Heart left ventricle (tissue), 16 donors: ENCODE data around the gene ABLIM2. TPM values are rescaled to one million over a fixed set of nuclear protein-coding genes. Genes with fewer than 3 reads are reported as not detected.
A peak's percentile ranks its signal among the peaks of the same experiment; 100 is the strongest.

Experiments
- ATAC-seq, 4 donors: fragments of 200-7000 bp; cut with Tn5 transposase; one replicate each; pipeline ENCODE4 v1.9.1; 2020 to 2022; ENCODE audit warnings: moderate library complexity in 4 of 4, mild to moderate bottlenecking in 3 of 4, moderate number of reproducible peaks in 1 of 4
- DNase-seq, 5 donors: peaks; one replicate each; pipeline ENCODE4 v3.0.0-alpha.2; 2020
- H3K27ac ChIP-seq, 12 donors: fragments of 200-600 bp; sonication (generic) in 4 of 12; one replicate each; pipeline versions ENCODE4 v1.5.0 to v1.8.0; 2016 to 2022; ENCODE audit warnings: mild to moderate bottlenecking in 2 of 12
- H3K27me3 ChIP-seq, 9 donors: fragments of 200-600 bp; sonication (generic) in 2 of 9; one replicate each; pipeline versions ENCODE4 v1.5.1 to v1.8.0; 2016 to 2022; ENCODE audit warnings: mild to moderate bottlenecking in 3 of 9
- H3K36me3 ChIP-seq, 9 donors: fragments of 200-600 bp; sonication (generic) in 2 of 9; one replicate each; pipeline versions ENCODE4 v1.5.0 to v1.8.0; 2018 to 2022; ENCODE audit warnings: mild to moderate bottlenecking in 2 of 9
- H3K4me1 ChIP-seq, 12 donors: fragments of 200-600 bp; sonication (generic) in 4 of 12; one replicate each; pipeline versions ENCODE4 v1.5.0 to v1.8.0; 2016 to 2022; ENCODE audit warnings: mild to moderate bottlenecking in 3 of 12
- H3K4me3 ChIP-seq, 12 donors: fragments of 200-600 bp; sonication (generic) in 4 of 12; one replicate each; pipeline versions ENCODE4 v1.5.0 to v1.8.0; 2017 to 2022; ENCODE audit warnings: mild to moderate bottlenecking in 9 of 12, moderate library complexity in 4 of 12
- H3K9me3 ChIP-seq, 12 donors: fragments of 200-600 bp; sonication (generic) in 4 of 12; one replicate each; pipeline versions ENCODE4 v1.5.0 to v1.8.0; 2016 to 2022; ENCODE audit warnings: mild to moderate bottlenecking in 1 of 12
- CTCF ChIP-seq, 12 donors: fragments of 200-600 bp; sonication (generic) in 4 of 12; IDR thresholded peaks; one replicate each; pipeline versions ENCODE4 v1.5.0 to v1.8.0; 2018 to 2022; ENCODE audit warnings: antibody characterized with exemption in 12 of 12, mild to moderate bottlenecking in 5 of 12
- POLR2A ChIP-seq, 2 donors: fragments of 450-650 bp; IDR thresholded peaks; one replicate each; pipeline ENCODE4 v1.6.1; 2017; ENCODE audit warnings: antibody characterized with exemption in 2 of 2, mild to moderate bottlenecking in 2 of 2, moderate library complexity in 2 of 2
- WGBS, 4 donors: extraction: QIAGEN DNeasy Blood & Tissue Kit in 2 of 4; methylation state at CpG; one replicate each; pipeline versions ENCODE4 v1.1.5 to v1.1.7; 2013 to 2018; 5-methylcytosine and 5-hydroxymethylcytosine counted together
- intact Hi-C, 10 donors: fragments of 100-400 bp; cut with DNase I; formaldehyde crosslinking; loops; one replicate each; pipeline versions ENCODE4 v1.11.1 to v1.14.2; 2022
- polyA plus RNA-seq, 2 donors: library from polyadenylated mRNA; stranded (reverse); fragments of 200-250 nt; gene quantifications; one replicate each; pipeline ENCODE4 v1.2.3, GENCODE V29; 2013
- total RNA-seq, 9 donors: library from RNA; depleted of rRNA in 2 of 9; stranded (reverse); fragments of >200 nt in 2 of 9; fragmentation: NEBNext Ultra II Directional in 3 of 9; extraction: Animal tissue kit (Norgen Biotek cat#: 25700) in 3 of 9; gene quantifications; one replicate each; pipeline versions ENCODE4 v1.1.0 to v1.2.4, GENCODE V29; 2016 to 2023
- donor health status: ischemic (EF 13 %, LVEDD 7.1; RV severe dilation, severe dysfunction).
- donor health status: healthy with polysubstance abuse.
- donor health status: DM: no; HTN: yes; CAD: no.
- donor health status: DM: no; HTN: no; CAD: no.
- donor health status: ischemic (EF 25% LVEDD 6.9; RV normal size, moderate dysfunction).
- donor health status: ischemic (EF 25% LVEDD 5.7; RV mildly dilated, moderate dysfunction).
- donor health status: healthy.
- donor health status: DM: yes; HTN: yes; CAD: no.
- donor health status: ischemic (EF 35%, LVEDD 5.7; RV mildly dilated, moderate dysfunction).
- donor health status: nonischemic (EF 11% LVEDD 7.7; RV severe dilation, severe dysfunction).
- donor health status: DM: yes; HTN: yes; CAD: no.
- donor health status: PGD.
- donor health status: ischemic (EF 29% LVEDD 5.4; RV normal size, mild dysfunction).
- donor health status: nonischemic (EF 23%, LVEDD 6.1; RV moderate dilation, normal function).

ABLIM2 gene
- total and polyA plus RNA-seq, 11 donors: 11.1 to 27.9 (median 18.4) TPM

GRCh38 chr4:8066336-8066931 lies 92.2 kb downstream of the ABLIM2 start:
- Histone ChIP-seq H3K36me3 (no peaks in the 10 kb centered on the region), H3K27ac (no peak overlapping the region), H3K4me1 (peaks cover 0 to 11% (median 0%) of the 10 kb centered on the region in 12 donors), H3K9me3 (peaks cover 0 to 24% (median 14%) of the 10 kb centered on the region in 12 donors), H3K4me3 (no peak overlapping the region), H3K27me3 (peaks cover 0 to 4% (median 0%) of the 10 kb centered on the region in 9 donors)
- intact Hi-C loops: no loop called here
- no peak for TF ChIP-seq POLR2A (IDR thresholded peaks at IDR 0.05)
- no peak for TF ChIP-seq CTCF (IDR thresholded peaks at IDR 0.05)
- peak in 1 of 5 donors; percentile 16 for DNase-seq
- ATAC-seq: no peak
- 82 to 90% (median 88%) methylated on average over 13 of the region's 13 CpGs for WGBS, 4 donors

GRCh38 chr4:8063974-8064563 lies 94.5 kb downstream of the ABLIM2 start:
- no peaks in the 10 kb centered on the region for H3K36me3 ChIP-seq
- H3K9me3 ChIP-seq: peaks cover 0 to 24% (median 14%) of the 10 kb centered on the region in 12 donors
- no peak overlapping the region for H3K4me3 ChIP-seq
- intact Hi-C loops: no loop called here
- ATAC-seq: no peak
- no peak for TF ChIP-seq CTCF (IDR thresholded peaks at IDR 0.05)
- TF ChIP-seq POLR2A (IDR thresholded peaks at IDR 0.05): no peak
- H3K4me1 ChIP-seq: peaks cover 0 to 11% (median 0%) of the 10 kb centered on the region in 12 donors
- H3K27me3 ChIP-seq: no peaks in the 10 kb centered on the region
- H3K27ac ChIP-seq: no peak overlapping the region
- no peak for DNase-seq
- 91 to 95% (median 93%) methylated on average over 9 of the region's 9 CpGs for WGBS, 4 donors

- no peaks in the 10 kb centered on the region for H3K4me1 ChIP-seq
- no peak for DNase-seq
- H3K27ac ChIP-seq: no peak overlapping the region
- H3K36me3 ChIP-seq: no peaks in the 10 kb centered on the region
- H3K9me3 ChIP-seq: peaks cover 0 to 24% (median 14%) of the 10 kb centered on the region in 12 donors
- WGBS, 4 donors: 79 to 87% (median 84%) methylated on average over 8 of the region's 8 CpGs
- no peak for ATAC-seq
- no peak overlapping the region for H3K4me3 ChIP-seq
- intact Hi-C loops: no loop called here
- H3K27me3 ChIP-seq: no peaks in the 10 kb centered on the region
- TF ChIP-seq POLR2A (IDR thresholded peaks at IDR 0.05) (no peak), CTCF (IDR thresholded peaks at IDR 0.05) (no peak)
These were observed 97.0 kb downstream of the ABLIM2 start for GRCh38 chr4:8061573-8061972.

GRCh38 chr4:8061145-8061544 lies 97.5 kb downstream of the ABLIM2 start:
- H3K27ac ChIP-seq: no peak overlapping the region
- peaks cover 0 to 24% (median 14%) of the 10 kb centered on the region in 12 donors for H3K9me3 ChIP-seq
- H3K4me3 ChIP-seq: no peak overlapping the region
- H3K27me3 ChIP-seq: no peaks in the 10 kb centered on the region
- H3K36me3 ChIP-seq: no peaks in the 10 kb centered on the region
- ATAC-seq (peak in 1 of 4 donors; percentile 27), DNase-seq (no peak)
- intact Hi-C loops: no loop called here
- H3K4me1 ChIP-seq: no peaks in the 10 kb centered on the region
- TF ChIP-seq POLR2A (IDR thresholded peaks at IDR 0.05) (no peak), CTCF (IDR thresholded peaks at IDR 0.05) (no peak)
- 59 to 66% (median 65%) methylated on average over 7 of the region's 7 CpGs for WGBS, 4 donors
